Measurements from ENCODE around the gene CAMP.
A peak's percentile ranks its signal among the peaks of the same experiment; 100 is the strongest.

Gene CAMP

GRCh38 chr3:48214225-48214624, 9.1 kb upstream of the CAMP start:
- no peak for DNase-seq (ENCODE audit: low spot score)

GRCh38 chr3:48215019-48215418, 8.3 kb upstream of the CAMP start:
- no peak for DNase-seq (ENCODE audit: low spot score)

GRCh38 chr3:48215466-48215865, 7.8 kb upstream of the CAMP start:
- DNase-seq (ENCODE audit: low spot score): no peak

- no peak for DNase-seq (ENCODE audit: low spot score)
Measured at GRCh38 chr3:48215876-48216275, 7.4 kb upstream of the CAMP start.

GRCh38 chr3:48217449-48217848, 5.8 kb upstream of the CAMP start:
- DNase-seq (ENCODE audit: low spot score): no peak

- DNase-seq (ENCODE audit: low spot score): no peak
Measured at GRCh38 chr3:48218537-48218936, 4.8 kb upstream of the CAMP start.

GRCh38 chr3:48219543-48219942, 3.8 kb upstream of the CAMP start:
- no peak for DNase-seq (ENCODE audit: low spot score)

- DNase-seq (ENCODE audit: low spot score): no peak
Measured at GRCh38 chr3:48220746-48221145, 2.5 kb upstream of the CAMP start.

- DNase-seq (ENCODE audit: low spot score): no peak
Measured at GRCh38 chr3:48225587-48225986, 2.3 kb downstream of the CAMP start.

GRCh38 chr3:48226939-48227338, 3.6 kb downstream of the CAMP start:
- DNase-seq (ENCODE audit: low spot score): no peak

GRCh38 chr3:48232232-48232631, 8.9 kb downstream of the CAMP start:
- no peak for DNase-seq (ENCODE audit: low spot score)

GRCh38 chr3:48232734-48233133, 9.4 kb downstream of the CAMP start:
- peak; percentile 93 for DNase-seq (ENCODE audit: low spot score)

- no peak for DNase-seq (ENCODE audit: low spot score)
Measured at GRCh38 chr3:48233542-48233941, 10.2 kb downstream of the CAMP start.

- DNase-seq (ENCODE audit: low spot score): no peak
Measured at GRCh38 chr3:48236531-48236930, 13.2 kb downstream of the CAMP start.

- no peak for DNase-seq (ENCODE audit: low spot score)
Measured at GRCh38 chr3:48238531-48239085, 15.3 kb downstream of the CAMP start.

- no peak for DNase-seq (ENCODE audit: low spot score)
Measured at GRCh38 chr3:48240000-48240963, 17.0 kb downstream of the CAMP start.

GRCh38 chr3:48241796-48242455, 18.6 kb downstream of the CAMP start:
- DNase-seq (ENCODE audit: low spot score): peak; percentile 56

GRCh38 chr3:48243886-48244285, 20.6 kb downstream of the CAMP start:
- no peak for DNase-seq (ENCODE audit: low spot score)

- no peak for DNase-seq (ENCODE audit: low spot score)
Measured at GRCh38 chr3:48244461-48244860, 21.2 kb downstream of the CAMP start.

- DNase-seq (ENCODE audit: low spot score): no peak
Measured at GRCh38 chr3:48245136-48245535, 21.8 kb downstream of the CAMP start.

GRCh38 chr3:48247401-48247811, 24.1 kb downstream of the CAMP start:
- DNase-seq (ENCODE audit: low spot score): peak; percentile 27

GRCh38 chr3:48248095-48248850, 25.0 kb downstream of the CAMP start:
- DNase-seq (ENCODE audit: low spot score): no peak
